ENCODE results near the gene PITX2. TPM values are rescaled to one million over a fixed set of nuclear protein-coding genes. Genes with fewer than 3 reads are reported as not detected.
A peak's percentile ranks its signal among the peaks of the same experiment; 100 is the strongest.

The PITX2 gene
- total RNA-seq, 1 donor from 2014 or later: 13.8 TPM

GRCh38 chr4:110653321-110654253 lies 30.7 kb upstream of the PITX2 start:
- Mint-ChIP-seq H3K27ac (no peak overlapping the region), H3K4me3 (no peak overlapping the region), H3K27me3 (peaks cover 23% of the 10 kb centered on the region), H3K4me1 (ENCODE audit: unreplicated experiment) (no peaks in the 10 kb centered on the region), H3K9me3 (no peaks in the 10 kb centered on the region), H3K36me3 (no peaks in the 10 kb centered on the region)
- DNase-seq (ENCODE audit: extremely low spot score, unreplicated experiment): no peak
- no peak for TF ChIP-seq CTCF (conservative IDR thresholded peaks at IDR 0.05)

GRCh38 chr4:110644008-110644407 lies 21.1 kb upstream of the PITX2 start:
- peaks cover 7% of the 10 kb centered on the region for H3K4me1 Mint-ChIP-seq (ENCODE audit: unreplicated experiment)
- no peaks in the 10 kb centered on the region for H3K9me3 Mint-ChIP-seq
- no peak overlapping the region for H3K27ac Mint-ChIP-seq
- no peak for DNase-seq (ENCODE audit: extremely low spot score, unreplicated experiment)
- no peak for TF ChIP-seq CTCF (conservative IDR thresholded peaks at IDR 0.05)
- H3K27me3 Mint-ChIP-seq: peaks cover 90% of the 10 kb centered on the region
- H3K4me3 Mint-ChIP-seq: no peak overlapping the region
- peaks cover 4% of the 10 kb centered on the region for H3K36me3 Mint-ChIP-seq

- H3K27ac Mint-ChIP-seq: no peak overlapping the region
- DNase-seq (ENCODE audit: extremely low spot score, unreplicated experiment): no peak
- peaks cover 4% of the 10 kb centered on the region for H3K36me3 Mint-ChIP-seq
- H3K4me3 Mint-ChIP-seq: no peak overlapping the region
- peaks cover 94% of the 10 kb centered on the region for H3K27me3 Mint-ChIP-seq
- peaks cover 13% of the 10 kb centered on the region for H3K4me1 Mint-ChIP-seq (ENCODE audit: unreplicated experiment)
- H3K9me3 Mint-ChIP-seq: no peaks in the 10 kb centered on the region
- no peak for TF ChIP-seq CTCF (conservative IDR thresholded peaks at IDR 0.05)
Observed at GRCh38 chr4:110643096-110643495, 20.2 kb upstream of the PITX2 start.

GRCh38 chr4:110641218-110641617 lies 18.3 kb upstream of the PITX2 start:
- H3K27ac Mint-ChIP-seq: no peak overlapping the region
- no peak for TF ChIP-seq CTCF (conservative IDR thresholded peaks at IDR 0.05)
- no peak for DNase-seq (ENCODE audit: extremely low spot score, unreplicated experiment)
- H3K9me3 Mint-ChIP-seq: no peaks in the 10 kb centered on the region
- H3K36me3 Mint-ChIP-seq: peaks cover 4% of the 10 kb centered on the region
- H3K4me1 Mint-ChIP-seq (ENCODE audit: unreplicated experiment): peaks cover 25% of the 10 kb centered on the region
- H3K4me3 Mint-ChIP-seq: peak overlapping the region; percentile 3
- peaks cover 98% of the 10 kb centered on the region for H3K27me3 Mint-ChIP-seq

GRCh38 chr4:110640576-110640975 lies 17.7 kb upstream of the PITX2 start:
- no peak for TF ChIP-seq CTCF (conservative IDR thresholded peaks at IDR 0.05)
- Mint-ChIP-seq H3K9me3 (no peaks in the 10 kb centered on the region), H3K36me3 (peaks cover 4% of the 10 kb centered on the region), H3K27me3 (peaks cover 96% of the 10 kb centered on the region), H3K4me1 (ENCODE audit: unreplicated experiment) (peaks cover 26% of the 10 kb centered on the region), H3K4me3 (peak overlapping the region; percentile 50), H3K27ac (no peak overlapping the region)
- DNase-seq (ENCODE audit: extremely low spot score, unreplicated experiment): no peak

All from type B pancreatic cell (in vitro differentiated cells).